NCI-H748 (cell line): ENCODE measurements around the gene AKR7A2.

Experiments
- DNase-seq: peaks from one replicate; lab custom pipeline; 2025; ENCODE audit not compliant: unreplicated experiment; lab: John Stamatoyannopoulos, UW

AKR7A2 gene

GRCh38 chr1:19311931-19312781 lies at the start of gene AKR7A2, which contains the start of gene SLC66A1:
TSS of gene AKR7A2 (minus strand) at chr1:19312144. CDS start at chr1:19312124, 20 bp downstream.
TSS of gene SLC66A1 (plus strand) at chr1:19312326. CDS start at chr1:19317678, 5,352 bp downstream.
- DNase-seq = peak; percentile 87

DNA sequence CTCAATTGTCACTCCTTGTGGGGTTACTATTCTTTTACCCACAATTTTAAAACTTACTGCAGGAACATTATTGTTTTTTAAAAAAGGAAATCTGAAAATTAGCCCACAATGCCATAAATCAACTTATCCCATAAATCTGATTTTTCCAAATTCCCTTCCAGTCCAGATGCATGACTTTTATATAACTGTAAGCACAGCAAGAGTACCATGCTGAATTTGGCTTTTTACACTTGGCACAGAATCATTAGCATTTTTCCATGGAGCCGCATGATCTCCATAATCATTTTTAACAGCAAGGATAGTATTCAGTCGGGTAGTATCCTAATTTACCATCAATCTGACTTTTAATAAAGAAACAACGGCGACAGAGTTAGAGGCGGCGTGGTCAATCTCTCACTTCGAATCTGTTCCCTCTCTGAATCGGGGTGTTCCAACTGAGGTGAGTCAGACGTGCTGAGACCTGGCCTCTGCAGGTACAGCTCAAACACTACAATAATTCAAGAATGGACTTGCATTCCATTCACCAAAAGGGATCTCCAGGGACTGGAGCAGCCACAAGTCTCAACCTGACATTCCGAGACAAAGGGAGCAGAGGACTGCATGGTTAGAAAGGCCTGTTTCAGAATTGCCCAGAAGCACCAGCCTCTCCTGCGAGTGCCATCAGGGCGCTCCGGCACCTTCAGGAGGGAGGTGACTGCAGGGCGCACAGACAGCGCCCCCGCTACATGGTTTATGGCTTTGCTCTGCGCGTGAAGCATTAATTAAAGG lies 49.1 kb upstream of the AKR7A2 start:
- DNase-seq = no peak

DNA sequence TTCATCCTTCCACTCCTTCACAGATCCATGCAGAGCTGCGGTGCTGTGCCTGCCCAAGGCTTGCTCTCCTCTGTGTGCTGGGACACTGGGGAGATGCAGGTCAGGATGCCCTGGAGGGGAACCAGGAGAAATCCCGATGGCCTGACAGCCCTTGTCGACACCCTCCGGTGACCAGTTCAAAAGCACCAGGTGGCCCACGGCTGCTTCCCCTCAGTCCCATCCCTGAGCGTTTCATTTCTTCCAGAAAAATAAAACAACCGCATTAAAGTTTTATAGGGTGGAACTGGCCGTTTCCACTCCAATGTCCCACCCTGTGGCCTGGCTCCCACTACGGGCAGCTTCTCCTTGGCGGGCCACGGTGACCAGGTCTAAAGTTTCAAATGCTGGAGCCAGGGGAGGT lies 48.5 kb upstream of the AKR7A2 start:
- DNase-seq = no peak

DNA sequence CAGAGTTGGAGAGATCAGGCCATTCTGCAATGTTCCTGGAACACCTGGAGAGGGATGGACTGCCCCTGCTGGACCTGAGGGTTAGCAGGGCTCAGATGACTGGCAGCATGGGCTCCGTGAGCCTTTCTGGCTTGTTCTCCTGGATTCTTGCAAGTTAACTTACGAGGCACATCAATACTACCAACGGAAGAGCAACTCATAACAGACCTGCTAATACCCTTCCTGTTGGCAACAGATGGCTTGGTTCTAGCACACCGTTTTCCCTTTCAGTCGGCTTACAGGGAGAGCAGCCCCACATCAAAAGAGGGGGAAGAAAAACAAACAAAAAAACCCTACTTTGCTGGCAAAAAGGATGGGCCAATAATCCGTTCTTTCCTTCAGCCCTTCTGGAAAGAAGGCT lies 48.1 kb upstream of the AKR7A2 start:
- DNase-seq = no peak

DNA sequence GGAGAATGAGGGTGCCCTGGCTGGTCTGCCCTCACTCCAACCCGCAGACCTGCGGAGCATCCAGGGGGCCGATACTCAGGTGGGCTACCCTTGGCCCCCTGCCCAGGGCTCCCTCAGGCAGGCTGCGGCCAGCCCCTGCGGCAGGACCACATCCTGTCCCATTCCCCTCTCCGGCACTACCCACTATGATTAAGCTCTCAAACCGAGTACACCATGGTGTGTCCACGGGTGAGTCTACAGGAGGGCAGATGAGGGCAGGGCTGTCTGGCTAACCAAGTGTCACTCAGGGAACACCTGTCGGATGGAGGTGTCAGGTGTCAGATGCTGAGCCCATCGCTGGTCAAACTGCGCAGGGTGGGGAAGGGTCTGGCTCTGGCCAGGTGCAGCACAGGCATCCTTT lies 47.4 kb upstream of the AKR7A2 start:
- DNase-seq = no peak

GRCh38 chr1:19358710-19359109 lies 46.8 kb upstream of the AKR7A2 start:
- no peak for DNase-seq

- no peak for DNase-seq
Observed at GRCh38 chr1:19357299-19357986, 45.5 kb upstream of the AKR7A2 start.

- peak; percentile 1 for DNase-seq
Observed at GRCh38 chr1:19356266-19356665, 44.3 kb upstream of the AKR7A2 start.

DNA sequence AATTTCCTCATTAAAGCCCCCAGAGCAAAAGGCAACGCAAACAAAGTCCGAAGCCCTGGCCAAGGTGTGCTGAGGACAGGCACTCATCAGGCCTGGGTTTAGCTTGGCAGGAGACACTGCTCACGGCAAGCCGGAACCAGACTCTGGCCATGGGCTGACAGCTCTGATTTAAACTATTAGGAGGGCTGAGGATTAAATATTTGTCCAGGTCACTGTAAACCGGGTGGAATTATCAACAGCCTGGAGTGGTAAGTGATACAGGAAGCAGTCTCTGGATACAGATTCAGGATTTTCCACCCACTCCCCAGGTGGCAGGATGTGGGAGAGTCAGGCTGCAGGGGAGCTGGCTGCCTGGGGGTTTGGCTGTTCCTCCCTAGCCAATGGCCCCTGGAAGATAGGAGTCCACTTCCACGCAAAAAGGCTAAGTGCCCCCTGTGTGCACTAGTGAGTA lies 42.6 kb upstream of the AKR7A2 start:
- DNase-seq = peak; percentile 84

GRCh38 chr1:19353596-19353995 lies 41.7 kb upstream of the AKR7A2 start:
- DNase-seq = peak; percentile 91

GRCh38 chr1:19352839-19353238 lies 40.9 kb upstream of the AKR7A2 start:
- no peak for DNase-seq

DNA sequence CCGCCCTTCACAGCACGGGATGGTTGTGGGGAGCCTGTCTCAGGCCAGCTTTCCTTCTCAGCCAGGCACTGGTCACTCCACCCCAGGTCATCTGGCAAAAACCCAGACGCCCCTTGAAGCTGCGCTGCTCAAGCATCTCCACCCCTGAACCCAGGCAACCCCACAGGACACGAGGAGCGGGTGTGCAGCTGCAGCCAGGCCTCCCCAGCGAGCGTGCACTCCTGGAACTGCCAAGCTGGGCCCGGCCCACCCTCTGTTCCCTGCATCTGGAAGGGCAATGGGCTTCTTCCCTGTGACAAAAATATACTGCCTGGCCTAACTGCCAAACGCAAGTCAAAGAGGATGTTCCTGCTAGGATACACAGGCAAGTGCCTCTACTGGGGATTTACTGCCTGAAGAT lies 39.9 kb upstream of the AKR7A2 start:
- no peak for DNase-seq

DNA sequence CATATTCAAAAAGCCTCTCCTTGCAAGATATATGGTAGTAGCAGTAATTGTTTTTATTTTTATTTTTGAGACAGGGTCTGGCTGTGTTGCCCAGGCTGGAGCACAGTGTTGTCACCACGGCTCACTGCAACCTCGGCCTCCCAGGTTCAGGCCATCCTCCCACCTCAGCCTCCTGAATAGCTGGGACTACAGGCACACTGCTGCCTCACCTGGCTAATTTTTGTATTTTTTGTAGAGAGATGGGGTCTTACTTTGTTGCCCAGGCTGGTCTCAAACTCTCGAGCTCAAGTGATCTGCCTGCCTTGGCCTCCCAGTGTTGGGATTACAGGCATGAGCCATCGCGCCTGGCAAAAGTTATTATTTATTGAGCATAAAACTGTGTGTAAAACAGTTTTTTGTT lies 38.6 kb upstream of the AKR7A2 start:
- no peak for DNase-seq

DNA sequence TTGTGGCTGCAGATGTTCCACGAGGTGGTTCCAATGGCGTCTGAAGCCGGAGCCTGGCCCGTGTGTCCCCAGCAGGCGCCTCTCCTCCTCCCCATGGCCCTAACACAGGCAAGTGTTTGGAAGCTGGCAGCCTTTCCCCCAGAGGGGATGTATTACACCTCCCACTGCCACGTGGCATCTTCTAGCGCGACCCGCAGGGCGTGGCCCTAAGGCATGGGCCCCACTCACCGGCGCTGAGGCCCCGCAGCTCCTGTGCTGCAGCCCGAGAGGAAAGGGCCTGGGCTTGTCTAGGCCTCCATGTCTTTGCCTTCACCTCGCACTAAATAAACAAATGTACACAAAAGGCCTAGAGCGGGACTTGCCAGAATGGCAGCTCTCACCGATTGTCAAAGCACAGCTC lies 38.1 kb upstream of the AKR7A2 start:
- no peak for DNase-seq

GRCh38 chr1:19348441-19349198 lies 36.7 kb upstream of the AKR7A2 start:
- DNase-seq = no peak

- DNase-seq = no peak
Observed at GRCh38 chr1:19347533-19348172, 35.7 kb upstream of the AKR7A2 start.

- DNase-seq = no peak
Observed at GRCh38 chr1:19346026-19346425, 34.1 kb upstream of the AKR7A2 start.

GRCh38 chr1:19345391-19345790 lies 33.4 kb upstream of the AKR7A2 start:
- no peak for DNase-seq

DNA sequence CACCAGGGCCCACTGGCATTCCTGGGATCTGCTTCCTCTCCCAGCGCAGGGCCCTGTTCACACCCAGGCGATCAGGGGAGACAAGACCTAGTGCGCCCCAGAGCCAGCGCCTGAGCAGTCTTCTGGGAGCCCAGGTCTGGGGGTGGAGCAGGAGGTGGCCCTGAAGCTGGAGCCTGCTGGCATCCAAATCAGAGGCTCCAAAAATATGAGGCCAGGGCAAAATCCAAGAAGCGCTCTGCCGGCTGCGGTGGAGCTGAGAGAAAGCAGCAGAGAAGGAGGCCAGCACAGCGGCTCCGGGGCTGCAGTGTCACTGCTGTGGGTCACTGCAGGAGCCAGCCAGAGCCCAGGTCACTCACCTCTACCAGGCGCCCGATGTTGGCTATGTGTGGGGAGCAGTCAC lies 32.9 kb upstream of the AKR7A2 start:
- no peak for DNase-seq

DNA sequence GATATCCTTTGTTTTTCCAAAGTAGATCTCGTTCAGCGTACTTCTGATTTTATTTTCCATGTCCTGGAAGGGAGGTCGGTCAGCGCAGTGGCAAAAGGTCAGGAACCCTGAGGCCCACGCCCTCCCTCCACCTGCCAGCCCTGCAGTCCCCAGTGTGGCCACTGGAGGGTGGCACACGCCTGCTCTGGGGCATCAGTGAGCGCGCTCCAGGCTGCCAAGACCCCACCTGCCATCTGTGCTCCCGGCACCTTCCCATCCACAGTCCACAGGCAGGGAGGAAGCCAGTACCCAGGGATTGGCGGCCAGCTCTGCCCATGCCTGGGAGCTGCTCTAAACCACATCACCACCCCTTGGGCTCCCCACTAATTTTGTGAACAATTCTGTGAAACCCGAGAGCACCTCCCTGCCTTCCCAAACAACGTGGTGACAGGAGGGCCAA lies 32.4 kb upstream of the AKR7A2 start:
- DNase-seq = peak; percentile 48
